Upper lobe of left lung (tissue), 4 donors: ENCODE results near the gene TNRC6C.

Source experiments
- EP300 ChIP-seq, 4 donors: sonication (generic); formaldehyde crosslinking; IDR thresholded peaks; one replicate each; pipeline ENCODE4 v1.5.1; 2017; ENCODE audit warnings: antibody characterized with exemption in 4 of 4, control low read depth in 2 of 4
- TF ChIP-seq, protein P1 (sequence below), 6 experiments: fragments of 450-650 bp in 4 of 6; fragments of 200-600 bp in 2 of 6; sonication (generic) in 2 of 6; IDR thresholded peaks; one replicate each; pipeline ENCODE4 v1.5.1; 2016 to 2019; ENCODE audit warnings: antibody characterized with exemption in 6 of 6

DNA sequence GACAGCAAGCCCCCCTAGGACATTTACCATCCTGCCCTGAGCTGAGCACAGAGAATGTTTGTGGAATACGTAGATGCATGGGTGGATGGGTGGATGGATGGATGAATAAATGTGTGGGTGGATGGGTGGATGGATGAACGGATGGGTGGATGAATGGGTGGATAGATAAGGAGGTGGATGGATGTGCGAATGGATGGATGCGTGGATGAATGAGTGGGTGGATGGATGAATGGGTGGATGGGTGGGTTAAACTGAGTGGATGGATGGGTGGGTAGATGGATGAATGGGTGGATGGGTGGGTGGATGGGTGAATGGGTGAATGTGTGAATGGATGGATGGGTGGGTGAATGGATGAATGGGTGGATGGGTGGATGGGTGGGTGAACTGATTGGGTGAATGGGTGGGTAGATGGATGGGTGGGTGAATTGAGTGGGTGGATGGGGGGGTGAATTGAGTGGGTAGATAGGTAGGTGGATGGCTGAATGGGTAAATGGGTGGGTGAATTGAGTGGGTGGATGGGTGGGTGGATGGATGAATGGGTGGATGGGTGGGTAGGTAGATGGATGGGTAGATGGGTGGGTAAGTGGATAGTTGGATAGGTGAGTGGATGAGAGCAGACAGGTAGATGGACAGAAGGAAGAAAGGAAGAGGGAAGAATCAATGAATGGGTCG lies 164.9 kb downstream of the TNRC6C start:
- TF ChIP-seq, protein P1, sequence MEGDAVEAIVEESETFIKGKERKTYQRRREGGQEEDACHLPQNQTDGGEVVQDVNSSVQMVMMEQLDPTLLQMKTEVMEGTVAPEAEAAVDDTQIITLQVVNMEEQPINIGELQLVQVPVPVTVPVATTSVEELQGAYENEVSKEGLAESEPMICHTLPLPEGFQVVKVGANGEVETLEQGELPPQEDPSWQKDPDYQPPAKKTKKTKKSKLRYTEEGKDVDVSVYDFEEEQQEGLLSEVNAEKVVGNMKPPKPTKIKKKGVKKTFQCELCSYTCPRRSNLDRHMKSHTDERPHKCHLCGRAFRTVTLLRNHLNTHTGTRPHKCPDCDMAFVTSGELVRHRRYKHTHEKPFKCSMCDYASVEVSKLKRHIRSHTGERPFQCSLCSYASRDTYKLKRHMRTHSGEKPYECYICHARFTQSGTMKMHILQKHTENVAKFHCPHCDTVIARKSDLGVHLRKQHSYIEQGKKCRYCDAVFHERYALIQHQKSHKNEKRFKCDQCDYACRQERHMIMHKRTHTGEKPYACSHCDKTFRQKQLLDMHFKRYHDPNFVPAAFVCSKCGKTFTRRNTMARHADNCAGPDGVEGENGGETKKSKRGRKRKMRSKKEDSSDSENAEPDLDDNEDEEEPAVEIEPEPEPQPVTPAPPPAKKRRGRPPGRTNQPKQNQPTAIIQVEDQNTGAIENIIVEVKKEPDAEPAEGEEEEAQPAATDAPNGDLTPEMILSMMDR (IDR thresholded peaks at IDR 0.05) = no peak
- TF ChIP-seq EP300 (IDR thresholded peaks at IDR 0.05) = no peak
